Measurements from ENCODE around the gene POLD3.

The POLD3 gene

GRCh38 chr11:74559110-74559933 lies 33.1 kb upstream of the POLD3 start:
- H3K4me3 ChIP-seq (ENCODE audit: low read length), result no peak overlapping the region
- TF ChIP-seq, protein P1, sequence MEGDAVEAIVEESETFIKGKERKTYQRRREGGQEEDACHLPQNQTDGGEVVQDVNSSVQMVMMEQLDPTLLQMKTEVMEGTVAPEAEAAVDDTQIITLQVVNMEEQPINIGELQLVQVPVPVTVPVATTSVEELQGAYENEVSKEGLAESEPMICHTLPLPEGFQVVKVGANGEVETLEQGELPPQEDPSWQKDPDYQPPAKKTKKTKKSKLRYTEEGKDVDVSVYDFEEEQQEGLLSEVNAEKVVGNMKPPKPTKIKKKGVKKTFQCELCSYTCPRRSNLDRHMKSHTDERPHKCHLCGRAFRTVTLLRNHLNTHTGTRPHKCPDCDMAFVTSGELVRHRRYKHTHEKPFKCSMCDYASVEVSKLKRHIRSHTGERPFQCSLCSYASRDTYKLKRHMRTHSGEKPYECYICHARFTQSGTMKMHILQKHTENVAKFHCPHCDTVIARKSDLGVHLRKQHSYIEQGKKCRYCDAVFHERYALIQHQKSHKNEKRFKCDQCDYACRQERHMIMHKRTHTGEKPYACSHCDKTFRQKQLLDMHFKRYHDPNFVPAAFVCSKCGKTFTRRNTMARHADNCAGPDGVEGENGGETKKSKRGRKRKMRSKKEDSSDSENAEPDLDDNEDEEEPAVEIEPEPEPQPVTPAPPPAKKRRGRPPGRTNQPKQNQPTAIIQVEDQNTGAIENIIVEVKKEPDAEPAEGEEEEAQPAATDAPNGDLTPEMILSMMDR (conservative IDR thresholded peaks at IDR 0.05; ENCODE audit: low read length), result no peak
- DNase-seq (ENCODE audit: low read depth), result no peak

DNA sequence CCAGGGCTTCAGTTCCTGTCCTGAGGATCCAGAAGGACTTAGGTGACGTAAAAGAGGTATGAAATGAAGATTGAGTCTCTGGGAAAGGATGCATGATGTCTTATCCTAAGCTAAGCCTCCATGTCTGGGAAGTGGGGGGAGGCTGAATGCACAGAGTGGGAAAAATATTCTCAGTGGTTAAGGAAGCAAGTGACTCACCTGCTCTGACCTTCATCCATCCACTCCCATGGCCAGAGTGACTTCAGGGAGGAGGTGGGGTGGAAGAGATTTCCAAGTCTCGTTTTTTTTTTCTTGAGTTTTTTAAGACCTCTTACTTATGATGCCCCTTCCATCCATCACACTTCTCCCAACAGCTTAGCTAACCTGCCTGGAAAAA lies 32.5 kb upstream of the POLD3 start:
- TF ChIP-seq, protein P1 (conservative IDR thresholded peaks at IDR 0.05; ENCODE audit: low read length), result no peak
- DNase-seq (ENCODE audit: low read depth), result no peak
- no peak overlapping the region for H3K4me3 ChIP-seq (ENCODE audit: low read length)

GRCh38 chr11:74566146-74566960 lies 26.0 kb upstream of the POLD3 start:
- DNase-seq (ENCODE audit: low read depth), result no peak
- TF ChIP-seq, protein P1 (conservative IDR thresholded peaks at IDR 0.05; ENCODE audit: low read length), result no peak
- no peak overlapping the region for H3K4me3 ChIP-seq (ENCODE audit: low read length)

- TF ChIP-seq, protein P1 (conservative IDR thresholded peaks at IDR 0.05; ENCODE audit: low read length), result no peak
- no peak overlapping the region for H3K4me3 ChIP-seq (ENCODE audit: low read length)
- DNase-seq (ENCODE audit: low read depth), result no peak
Measured at GRCh38 chr11:74568028-74568427, 24.4 kb upstream of the POLD3 start.

DNA sequence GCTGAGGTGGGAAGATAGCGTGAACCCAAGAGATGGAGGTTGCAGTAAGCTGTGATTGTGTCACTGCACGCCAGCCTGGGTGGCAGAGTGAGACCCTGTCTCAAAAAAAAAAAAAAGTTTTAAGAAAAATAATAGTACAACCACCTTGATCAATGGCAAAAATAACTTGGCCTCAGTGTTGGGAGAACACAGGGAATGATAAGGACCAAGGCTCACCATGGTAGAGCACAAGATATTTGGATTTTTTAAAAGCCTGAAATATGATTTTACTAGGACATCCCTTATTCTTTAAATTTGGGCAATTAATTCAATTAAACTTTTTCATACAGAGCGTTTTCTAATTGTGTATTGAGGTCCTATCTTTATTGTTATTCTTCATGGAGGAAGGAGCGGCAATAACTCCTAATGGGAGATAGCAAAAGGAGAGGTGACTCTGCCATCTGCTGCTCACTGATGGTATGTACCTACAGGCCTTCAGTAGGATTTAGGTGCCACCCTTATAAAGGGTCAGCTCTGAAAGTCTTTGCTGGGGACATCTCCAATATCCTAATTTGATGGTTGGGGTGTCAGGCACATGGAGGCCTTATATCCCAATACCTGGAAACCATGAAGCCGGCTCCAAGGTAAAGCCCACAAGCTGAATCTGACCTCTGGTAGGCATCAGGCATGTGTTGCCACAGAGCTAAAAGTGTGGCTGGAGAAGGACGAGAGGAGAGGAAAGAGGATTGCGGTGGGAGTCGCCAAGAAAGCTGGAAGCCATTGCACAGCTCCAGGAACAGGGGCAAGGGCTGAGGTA lies 21.9 kb upstream of the POLD3 start:
- TF ChIP-seq, protein P1 (conservative IDR thresholded peaks at IDR 0.05; ENCODE audit: low read length), result peak; percentile 73
- peak; percentile 37 for DNase-seq (ENCODE audit: low read depth)
- H3K4me3 ChIP-seq (ENCODE audit: low read length), result no peak overlapping the region

GRCh38 chr11:74571062-74571399 lies 21.4 kb upstream of the POLD3 start:
- no peak for DNase-seq (ENCODE audit: low read depth)
- TF ChIP-seq, protein P1 (conservative IDR thresholded peaks at IDR 0.05; ENCODE audit: low read length), result no peak
- H3K4me3 ChIP-seq (ENCODE audit: low read length), result no peak overlapping the region
